Stimulated activated CD8-positive, alpha-beta memory T cell treated with anti-CD3 and anti-CD28 coated beads, Interleukin-2, amount 100 ng/mL, for 1 hour (primary cell): Measurements from ENCODE around the gene ADGRB3.
"Not testable (repeated sequence)": the region's sequence is repeated elsewhere in the genome, so short reads cannot be mapped to it uniquely, and the experiment has no call there.

Experiments
- DNase-seq, 2 donors: peaks; one replicate each; pipeline ENCODE4 v3.0.0-alpha.2; 2020; ENCODE audit warnings: low read depth in 2 of 2

Gene ADGRB3

GRCh38 chr6:68919537-68919936, 284.5 kb downstream of the ADGRB3 start:
- no peak for DNase-seq

DNA sequence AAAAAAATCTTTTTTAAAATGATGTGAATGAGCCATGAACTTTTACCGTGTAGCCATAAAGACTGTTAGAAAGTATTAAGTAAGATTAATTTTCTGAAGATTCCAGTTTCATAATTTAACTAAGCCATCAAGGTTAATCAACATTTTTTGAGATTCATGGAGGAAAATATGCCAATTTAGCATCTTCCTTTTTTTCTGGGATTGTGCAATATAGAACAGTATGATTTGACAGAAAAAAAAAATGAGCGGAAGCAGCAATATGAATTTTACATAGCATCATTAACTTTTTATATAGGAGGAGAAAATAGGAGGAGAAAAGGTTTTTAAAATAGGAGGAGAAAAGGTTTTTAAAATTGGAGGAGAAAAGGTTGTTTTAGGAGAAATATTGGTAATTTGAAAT, 306.3 kb downstream of the ADGRB3 start:
- DNase-seq, result no peak

DNA sequence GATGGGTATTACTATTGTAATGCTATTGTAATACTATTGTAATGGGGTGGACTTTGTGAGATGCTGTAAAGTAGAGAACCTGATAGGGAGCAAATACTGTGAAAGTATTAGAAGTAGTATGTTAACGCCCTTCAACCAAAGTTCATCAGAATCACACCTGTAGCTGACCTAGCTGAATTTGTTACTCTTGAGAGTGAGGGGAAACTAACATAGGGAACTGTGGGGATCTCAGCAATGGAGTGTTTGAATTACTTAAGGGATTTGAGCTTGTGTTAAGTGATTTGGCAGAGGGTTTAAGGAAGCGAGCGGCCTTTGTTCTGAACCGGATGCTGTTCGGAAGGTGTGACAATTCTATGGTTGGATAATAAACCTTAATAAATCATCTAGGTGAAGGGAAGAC, 312.6 kb downstream of the ADGRB3 start:
- DNase-seq, result no peak

DNA sequence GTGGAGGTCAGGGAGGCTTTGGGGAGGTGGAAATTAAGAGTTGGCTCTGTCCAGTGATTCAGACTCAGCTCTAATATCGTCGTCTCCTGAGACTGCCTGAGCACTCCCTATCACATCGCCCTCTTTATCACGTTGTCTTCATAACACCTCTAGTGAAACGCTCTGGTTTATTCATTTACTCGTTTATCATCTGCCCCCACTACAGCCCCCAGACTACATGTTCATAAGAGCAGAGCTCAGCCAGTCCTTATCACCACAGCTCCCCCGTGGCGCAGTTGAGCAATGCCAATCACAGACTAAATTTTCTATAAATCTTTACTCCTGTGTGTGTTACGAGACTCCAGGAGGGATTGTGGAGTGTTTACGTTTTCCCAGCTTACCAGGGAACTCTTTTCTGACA, 316.2 kb downstream of the ADGRB3 start:
- no peak for DNase-seq

DNA sequence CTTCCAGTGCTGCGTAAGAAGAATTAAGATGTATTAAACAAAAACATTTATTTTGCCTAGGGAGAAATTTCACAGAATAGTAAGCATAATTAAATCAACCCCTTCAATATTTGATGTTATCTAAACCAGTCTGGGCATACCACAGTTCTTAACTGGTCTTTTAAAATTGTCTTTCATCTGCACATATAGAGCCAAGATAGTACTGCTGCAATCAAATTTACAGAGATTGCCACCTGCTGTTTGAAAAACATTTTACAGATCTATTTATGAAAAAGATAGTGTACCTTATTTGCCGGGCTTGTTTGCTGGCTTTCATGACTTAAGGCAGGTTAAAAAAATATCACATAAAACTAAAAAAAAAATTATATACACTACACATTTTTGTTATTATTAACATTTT, 323.2 kb downstream of the ADGRB3 start:
- no peak for DNase-seq

DNA sequence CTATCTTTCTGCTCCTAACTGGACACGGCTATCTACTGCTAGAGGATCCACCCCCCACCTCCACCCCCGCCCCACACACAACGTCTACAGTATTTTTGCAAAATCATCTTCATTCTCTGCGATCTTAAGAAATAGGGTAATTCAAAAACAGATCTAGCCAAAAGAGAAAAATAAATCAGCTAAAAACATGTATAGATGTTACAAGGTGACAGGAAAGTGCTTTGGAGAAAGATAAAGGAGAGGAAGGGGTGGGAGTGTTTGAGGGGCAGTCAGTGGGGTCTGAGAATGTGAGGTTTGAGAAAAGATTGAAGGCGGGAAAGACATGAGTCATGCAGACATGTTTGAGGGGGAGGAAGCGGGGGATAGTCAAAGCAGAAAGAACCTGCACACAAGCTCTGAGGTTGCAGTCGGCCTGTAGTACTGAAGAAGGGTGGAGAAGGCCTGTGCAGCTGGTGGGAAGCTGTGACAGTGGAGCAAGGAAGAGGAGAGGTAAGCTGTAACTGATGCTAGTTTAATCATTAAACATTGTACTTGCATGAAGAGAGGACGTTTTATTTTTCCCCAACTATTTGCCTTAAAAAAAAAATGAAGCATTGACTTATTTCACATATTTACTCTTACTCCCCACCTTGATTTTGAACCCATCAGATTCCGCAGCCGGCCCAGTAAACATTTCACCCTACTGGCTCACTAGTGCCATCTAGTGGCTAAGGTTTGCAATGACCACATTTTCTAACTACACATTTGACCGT, 332.6 kb downstream of the ADGRB3 start:
- peak; percentile 1 for DNase-seq

- DNase-seq, result no peak
Measured at GRCh38 chr6:68968301-68968649, 333.2 kb downstream of the ADGRB3 start.

GRCh38 chr6:68973066-68973465, 338.0 kb downstream of the ADGRB3 start:
- no peak for DNase-seq

DNA sequence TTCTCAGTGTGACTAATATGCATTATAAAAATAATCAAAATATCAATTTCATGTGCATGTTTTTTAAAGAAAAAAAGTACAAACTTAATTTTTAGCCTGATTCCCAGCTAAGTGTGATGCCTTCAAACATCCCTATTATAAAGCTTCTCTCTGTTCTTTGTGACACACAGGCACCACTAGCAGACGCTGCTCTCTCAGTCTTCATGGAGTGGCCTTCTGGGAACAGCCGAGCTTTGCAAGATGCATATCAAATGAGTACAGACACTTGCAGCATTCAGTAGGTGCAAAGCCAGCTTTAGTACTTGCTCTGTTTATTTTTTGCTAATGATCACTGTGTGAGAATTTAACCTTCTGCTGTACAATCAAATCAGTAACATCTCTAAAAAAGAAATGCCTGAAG, 340.0 kb downstream of the ADGRB3 start:
- DNase-seq, result no peak

GRCh38 chr6:68975816-68976215, 340.7 kb downstream of the ADGRB3 start:
- no peak for DNase-seq

GRCh38 chr6:68976260-68976659, 341.2 kb downstream of the ADGRB3 start:
- no peak for DNase-seq

DNA sequence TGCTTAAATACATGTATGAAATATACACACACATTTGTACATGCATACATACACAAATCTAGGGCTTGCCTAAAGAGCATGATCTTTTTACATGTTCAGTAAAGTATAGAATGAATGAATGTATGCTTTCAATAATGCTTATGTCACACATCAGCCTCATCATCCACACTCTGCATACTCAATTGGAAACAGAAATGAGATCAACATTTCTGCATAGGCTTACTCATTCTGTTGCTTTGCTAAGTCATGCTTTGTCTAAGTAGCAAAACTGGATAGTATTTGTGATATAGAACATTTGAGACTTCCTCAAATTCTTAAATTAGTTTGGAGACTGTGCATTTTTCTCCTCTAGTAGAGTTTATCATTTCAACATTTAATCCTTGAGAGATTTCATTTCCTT, 343.3 kb downstream of the ADGRB3 start:
- no peak for DNase-seq

DNA sequence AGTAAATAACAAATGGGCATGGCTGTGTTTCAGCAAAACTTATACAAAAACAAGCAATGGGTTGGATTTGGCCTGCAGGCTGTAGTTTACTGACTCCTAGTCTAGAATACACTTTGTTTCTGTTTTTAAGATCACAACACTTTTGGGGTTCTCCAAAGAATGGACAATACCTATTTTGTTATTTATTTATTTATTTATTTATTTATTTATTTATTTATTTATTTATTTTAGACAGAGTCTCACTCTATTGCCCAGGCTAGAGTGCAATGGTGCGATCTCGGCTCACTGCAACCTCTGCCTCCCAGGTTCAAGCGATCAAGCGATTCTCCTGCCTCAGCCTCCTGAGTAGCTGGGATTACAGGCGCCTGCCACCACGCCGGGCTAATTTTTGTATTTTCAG, 346.6 kb downstream of the ADGRB3 start:
- not testable (repeated sequence) for DNase-seq

GRCh38 chr6:68988698-68989097, 353.6 kb downstream of the ADGRB3 start:
- DNase-seq, result no peak

- no peak for DNase-seq
Measured at GRCh38 chr6:68990317-68990716, 355.2 kb downstream of the ADGRB3 start.

GRCh38 chr6:68993911-68994310, 358.8 kb downstream of the ADGRB3 start:
- no peak for DNase-seq

DNA sequence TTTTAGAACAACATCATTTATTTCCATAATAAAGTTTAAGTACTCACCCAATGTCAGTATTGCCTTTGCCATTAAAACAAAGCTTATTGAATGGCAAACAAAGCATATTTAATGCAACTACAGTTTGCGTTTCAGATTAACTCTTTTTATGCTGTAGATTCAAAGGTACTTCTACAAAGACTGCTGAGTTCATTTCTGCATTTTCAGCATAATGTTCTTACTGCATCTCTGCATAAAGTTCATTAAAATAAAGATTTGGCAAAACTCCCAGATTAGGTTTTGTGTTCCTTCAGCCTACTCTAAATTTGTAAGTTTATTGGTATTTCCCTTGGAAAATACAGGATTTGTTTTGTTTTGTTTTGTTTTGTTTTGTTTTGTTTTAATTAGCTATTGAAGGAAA, 359.4 kb downstream of the ADGRB3 start:
- no peak for DNase-seq

DNA sequence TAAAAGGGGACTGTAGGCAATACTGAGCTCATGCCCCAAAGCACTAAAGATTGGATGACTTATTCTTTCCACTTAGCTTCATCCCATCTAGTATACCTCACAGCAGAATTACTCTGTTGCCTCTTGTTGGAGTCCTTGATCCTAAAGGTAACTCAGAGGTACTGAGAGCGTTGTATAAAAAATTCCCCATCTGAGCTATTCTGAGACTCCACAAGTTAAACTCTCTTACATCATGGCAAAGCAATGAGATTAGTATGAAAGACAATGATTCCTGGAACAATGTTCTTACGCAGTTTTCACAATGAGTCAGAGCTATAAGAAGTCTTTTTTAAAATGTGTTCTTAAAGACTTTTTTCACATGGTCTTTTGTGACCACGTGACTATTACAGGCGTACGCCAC, 370.1 kb downstream of the ADGRB3 start:
- no peak for DNase-seq

DNA sequence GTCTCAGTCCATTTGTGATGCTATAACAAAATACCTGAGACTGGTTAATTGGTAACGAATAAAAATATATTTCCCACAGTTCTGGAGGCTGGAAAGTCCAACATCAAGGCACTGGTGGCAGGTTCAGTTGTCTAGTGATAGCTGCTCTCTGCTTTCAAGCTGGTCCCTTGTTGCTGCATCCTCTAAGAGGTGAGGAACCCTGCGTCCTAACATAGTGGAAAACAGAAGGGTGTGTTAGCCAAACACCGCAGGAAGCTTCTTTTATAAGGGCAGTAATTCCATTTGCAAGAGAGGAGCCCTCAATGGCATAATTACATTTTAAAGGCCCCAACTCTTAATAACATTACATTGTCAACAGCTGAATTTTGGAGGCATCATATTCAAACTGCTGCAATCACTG, 372.7 kb downstream of the ADGRB3 start:
- DNase-seq, result no peak

GRCh38 chr6:69012211-69012610, 377.1 kb downstream of the ADGRB3 start:
- DNase-seq, result no peak

- no peak for DNase-seq
Measured at GRCh38 chr6:69012876-69013275, 377.8 kb downstream of the ADGRB3 start.

DNA sequence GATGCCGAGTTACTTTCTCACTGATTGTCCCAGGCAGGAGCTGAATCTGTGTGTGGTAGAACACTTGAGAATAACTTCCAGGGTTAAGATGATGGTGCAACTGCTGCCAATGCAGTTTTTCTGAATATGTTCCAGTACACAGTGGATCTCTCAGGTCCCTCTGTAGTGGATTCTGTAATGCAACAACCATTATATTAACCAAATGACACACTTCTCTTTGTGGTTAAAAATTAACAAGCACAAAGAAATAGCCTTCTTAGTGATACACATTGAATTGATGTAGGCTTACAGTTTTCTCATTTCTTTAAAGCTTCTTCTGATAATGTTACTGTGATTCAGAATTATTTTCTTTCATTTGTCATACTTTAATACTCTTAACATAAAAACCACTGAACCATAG, 383.8 kb downstream of the ADGRB3 start:
- no peak for DNase-seq

- DNase-seq, result no peak
Measured at GRCh38 chr6:69019832-69020231, 384.8 kb downstream of the ADGRB3 start.

GRCh38 chr6:69022993-69023392, 387.9 kb downstream of the ADGRB3 start:
- DNase-seq, result no peak
